Measurements from ENCODE around the gene OFD1. TPM values are rescaled to one million over a fixed set of nuclear protein-coding genes. Genes with fewer than 3 reads are reported as not detected.

The OFD1 gene
- polyA plus RNA-seq, 1 donor = 21.6 TPM

DNA sequence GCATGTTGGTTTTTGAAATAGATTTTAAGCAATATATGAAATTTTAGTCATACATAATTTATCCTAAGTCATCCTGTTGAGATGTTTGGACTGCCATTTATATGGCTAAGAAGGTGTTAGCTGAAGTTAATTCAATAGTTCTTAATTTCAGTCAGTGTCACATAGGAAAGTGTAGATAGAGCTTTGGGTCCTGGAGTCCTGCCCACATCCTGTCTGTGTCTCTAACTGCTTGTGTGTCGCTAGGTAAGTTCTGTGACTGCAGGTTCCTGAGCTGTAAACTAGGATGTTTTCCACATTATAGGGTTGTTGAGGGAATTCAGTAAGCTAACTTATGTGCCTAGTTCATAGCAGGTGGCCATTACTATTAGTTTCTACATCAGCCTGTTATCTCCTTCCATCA lies 20.7 kb downstream of the OFD1 start:
- no peak for DNase-seq

DNA sequence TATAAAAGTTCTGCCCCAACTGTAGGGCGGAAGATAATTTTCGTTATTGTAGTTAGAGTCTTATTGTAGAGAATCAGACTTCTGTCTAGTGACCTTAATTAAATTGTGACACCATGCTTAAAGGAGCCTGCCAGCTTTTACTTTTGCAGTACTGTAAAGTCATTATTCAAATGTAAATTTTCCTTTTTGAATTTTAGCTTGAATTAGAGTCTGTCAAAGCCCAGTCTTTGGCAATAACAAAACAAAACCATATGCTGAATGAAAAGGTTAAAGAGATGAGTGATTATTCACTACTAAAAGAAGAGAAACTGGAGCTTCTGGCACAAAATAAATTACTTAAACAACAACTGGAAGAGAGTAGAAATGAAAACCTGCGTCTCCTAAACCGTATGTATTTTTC lies 21.8 kb downstream of the OFD1 start:
- DNase-seq = no peak

- DNase-seq = no peak
Observed at GRCh38 chrX:13759152-13759718, 24.7 kb downstream of the OFD1 start.

DNA sequence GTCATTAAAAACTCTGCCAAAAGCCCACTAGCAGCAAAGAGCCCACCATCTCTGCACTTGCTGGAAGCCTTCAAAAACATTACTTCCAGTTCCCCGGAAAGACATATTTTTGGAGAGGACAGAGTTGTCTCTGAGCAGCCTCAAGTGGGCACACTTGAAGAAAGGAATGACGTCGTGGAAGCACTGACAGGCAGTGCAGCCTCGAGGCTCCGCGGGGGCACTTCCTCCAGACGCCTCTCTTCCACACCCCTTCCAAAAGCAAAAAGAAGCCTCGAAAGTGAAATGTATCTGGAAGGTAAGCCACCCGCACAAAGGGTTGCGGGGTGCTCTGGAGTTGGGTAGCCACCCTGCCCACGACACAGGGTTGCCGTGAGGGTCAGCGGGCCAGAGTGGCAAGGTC lies 25.9 kb downstream of the OFD1 start:
- no peak for DNase-seq

DNA sequence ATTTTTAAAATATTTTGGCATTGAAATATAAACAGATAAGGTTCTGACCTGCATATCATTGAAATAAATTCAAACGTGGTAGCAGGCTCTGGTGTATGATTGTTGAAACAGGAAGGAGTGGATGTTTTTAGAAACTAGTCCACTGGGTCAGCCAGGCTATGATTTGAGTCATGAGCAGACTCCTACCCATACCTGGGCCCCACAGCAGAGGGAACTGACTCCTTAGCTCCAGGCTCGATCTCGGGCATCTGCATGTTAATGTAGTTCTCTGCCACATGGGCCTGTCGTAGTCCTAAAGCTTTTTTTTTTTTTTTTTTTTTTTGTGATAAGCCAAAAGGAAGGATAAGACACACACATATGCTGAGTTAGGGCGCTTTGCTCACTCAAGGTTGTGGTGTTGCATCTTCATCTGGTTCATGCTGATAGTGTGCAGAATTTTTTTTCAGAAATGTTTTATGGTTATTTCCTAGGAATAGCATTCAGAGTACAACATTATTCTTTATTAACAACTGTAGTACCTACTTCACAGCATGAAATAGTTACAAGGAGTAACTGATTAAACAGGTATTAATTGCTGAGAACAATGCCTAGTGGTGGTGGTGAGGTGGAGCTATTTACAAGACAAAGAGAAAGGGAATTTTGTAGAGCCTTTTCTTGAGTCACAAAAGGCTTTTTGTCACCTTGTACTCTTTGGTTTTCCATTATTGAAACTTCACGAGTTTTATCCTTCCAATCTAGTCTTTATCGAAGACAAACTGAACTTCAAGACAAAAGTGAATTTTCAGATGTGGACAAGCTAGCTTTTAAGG lies 27.3 kb downstream of the OFD1 start:
- no peak for DNase-seq

GRCh38 chrX:13763489-13763888 lies 28.9 kb downstream of the OFD1 start:
- no peak for DNase-seq

DNA sequence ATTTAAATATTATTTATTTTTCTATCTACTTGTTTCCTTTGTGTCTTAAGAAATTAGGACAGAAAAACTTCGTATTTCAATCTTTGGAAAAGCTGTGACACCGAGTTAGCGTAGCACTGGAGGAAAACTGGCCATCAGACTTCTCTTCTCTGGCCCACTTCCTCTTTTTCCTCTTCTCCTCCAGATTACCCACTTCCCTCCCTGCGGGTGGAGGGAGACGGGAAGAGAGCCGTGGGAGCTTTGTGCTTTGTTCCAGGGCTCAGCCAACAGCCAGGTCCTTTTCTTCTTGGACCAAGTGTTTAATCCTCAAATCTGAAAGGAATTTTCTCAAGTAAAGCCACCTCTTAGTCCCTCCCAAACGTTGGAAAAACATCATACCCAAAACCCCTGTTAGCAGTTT lies 29.7 kb downstream of the OFD1 start:
- no peak for DNase-seq

- no peak for DNase-seq
Observed at GRCh38 chrX:13764765-13765164, 30.2 kb downstream of the OFD1 start.

- DNase-seq = no peak
Observed at GRCh38 chrX:13768939-13769338, 34.4 kb downstream of the OFD1 start.

DNA sequence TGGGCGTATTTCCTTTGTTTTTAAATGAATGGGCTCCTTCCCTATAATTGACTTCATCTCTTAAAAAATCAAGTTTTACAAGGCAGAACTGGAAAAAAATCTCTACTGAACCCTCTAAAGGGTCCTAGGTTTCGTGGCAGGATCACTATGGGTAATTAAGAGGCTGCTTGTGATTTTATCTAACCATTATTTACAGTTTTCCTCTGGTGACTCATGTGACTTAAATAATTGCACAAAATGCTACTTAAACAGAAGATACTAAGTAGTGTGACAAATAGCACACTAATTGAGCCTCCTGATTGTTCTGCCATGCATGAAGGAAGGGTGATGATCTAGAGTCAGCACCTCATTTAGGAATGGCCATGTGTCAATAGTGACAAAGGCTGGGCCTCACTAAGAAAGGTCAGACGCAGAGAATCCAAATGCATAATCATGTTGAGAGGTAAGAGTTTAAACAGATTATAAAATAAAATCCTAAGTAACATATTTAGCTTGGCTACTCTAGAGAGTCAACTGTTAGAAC lies 35.5 kb downstream of the OFD1 start:
- no peak for DNase-seq

- DNase-seq = no peak
Observed at GRCh38 chrX:13774696-13775095, 40.1 kb downstream of the OFD1 start.

DNA sequence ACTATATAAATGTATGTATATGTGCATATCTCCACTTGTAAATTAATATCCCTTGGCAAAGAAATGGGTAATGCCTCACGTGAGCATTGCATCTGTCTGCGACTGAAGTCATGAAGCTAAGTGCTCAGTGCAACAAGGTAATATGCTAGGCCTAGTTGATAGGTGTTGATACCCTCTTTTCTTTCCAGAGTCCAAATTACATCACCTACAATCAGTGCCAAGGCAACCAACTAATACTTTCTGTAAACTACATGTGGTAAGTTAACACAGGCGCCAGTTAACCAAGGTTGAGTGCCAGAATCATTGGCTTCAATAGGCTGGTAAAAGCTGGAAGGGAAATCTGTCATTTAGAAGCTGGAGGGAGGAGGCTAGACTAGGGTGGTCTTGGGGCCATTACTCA lies 41.3 kb downstream of the OFD1 start:
- no peak for DNase-seq

GRCh38 chrX:13776387-13776786 lies 41.8 kb downstream of the OFD1 start:
- no peak for DNase-seq

DNA sequence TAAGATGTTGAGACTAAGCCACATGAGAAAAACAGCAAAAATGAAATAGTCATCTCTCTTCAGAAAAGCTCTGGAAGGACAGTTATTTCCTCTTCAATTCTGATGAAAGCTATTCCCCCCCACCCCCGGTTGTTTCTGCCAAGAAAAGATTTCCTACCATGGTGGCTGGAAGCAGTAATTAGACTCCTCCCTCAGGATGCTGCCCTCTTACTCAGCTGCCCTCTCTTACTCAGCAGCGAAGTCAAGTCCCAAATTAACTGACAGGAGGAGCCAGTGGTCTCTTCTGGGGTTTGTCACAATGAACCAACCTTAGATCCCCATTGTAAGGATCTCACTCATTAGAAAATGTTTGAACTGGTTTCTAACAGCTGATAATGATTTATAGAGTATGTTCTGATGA lies 44.4 kb downstream of the OFD1 start:
- no peak for DNase-seq

DNA sequence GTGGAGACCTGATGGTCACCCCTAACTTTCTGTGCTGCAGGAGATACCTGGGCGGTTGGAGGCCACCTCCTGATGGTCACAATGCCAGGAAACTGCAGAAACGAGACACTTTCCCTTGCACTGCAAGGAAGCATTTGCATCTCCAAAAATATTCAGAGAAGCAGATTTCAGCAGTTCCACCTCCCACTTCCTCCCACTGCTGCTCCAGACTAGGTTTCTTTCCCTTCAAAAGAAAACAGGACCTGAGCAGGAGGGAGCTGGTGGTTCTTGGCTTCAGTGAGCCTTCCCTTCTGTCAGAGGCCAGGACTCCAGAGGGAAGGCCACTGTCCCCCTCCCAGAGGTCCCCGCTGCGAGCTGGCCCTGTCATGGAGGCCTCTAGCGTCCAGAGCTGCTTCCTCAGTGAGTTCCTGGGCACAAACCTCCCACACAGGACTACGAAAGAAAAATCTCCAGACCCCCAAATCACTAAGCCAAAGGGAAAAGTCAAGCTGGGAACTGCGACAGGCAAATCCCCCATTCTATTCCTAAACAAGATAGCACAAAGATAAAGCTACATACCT lies 46.4 kb downstream of the OFD1 start:
- no peak for DNase-seq

GRCh38 chrX:13786048-13786447 lies 51.5 kb downstream of the OFD1 start:
- DNase-seq = no peak

- DNase-seq = no peak
Observed at GRCh38 chrX:13790206-13791131, 55.9 kb downstream of the OFD1 start.

DNA sequence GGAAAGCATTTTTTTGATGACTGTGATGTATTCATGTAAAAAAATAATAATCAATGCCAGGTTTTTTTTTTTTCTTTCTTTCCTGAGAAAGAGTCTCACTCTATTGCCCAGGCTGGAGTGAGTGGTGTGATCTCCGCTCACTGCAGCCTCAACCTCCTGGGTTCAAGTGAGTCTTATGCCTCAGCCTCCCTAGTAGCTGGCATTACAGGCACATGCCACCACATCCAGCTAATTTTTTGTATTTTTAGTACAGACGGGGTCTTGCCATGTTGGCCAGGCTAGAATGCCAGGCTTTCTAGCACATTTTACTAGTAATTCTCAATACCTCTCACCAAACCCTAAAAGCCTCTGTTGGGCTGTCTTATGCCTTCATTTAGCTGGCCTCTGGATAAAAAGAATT lies 56.6 kb downstream of the OFD1 start:
- no peak for DNase-seq

DNA sequence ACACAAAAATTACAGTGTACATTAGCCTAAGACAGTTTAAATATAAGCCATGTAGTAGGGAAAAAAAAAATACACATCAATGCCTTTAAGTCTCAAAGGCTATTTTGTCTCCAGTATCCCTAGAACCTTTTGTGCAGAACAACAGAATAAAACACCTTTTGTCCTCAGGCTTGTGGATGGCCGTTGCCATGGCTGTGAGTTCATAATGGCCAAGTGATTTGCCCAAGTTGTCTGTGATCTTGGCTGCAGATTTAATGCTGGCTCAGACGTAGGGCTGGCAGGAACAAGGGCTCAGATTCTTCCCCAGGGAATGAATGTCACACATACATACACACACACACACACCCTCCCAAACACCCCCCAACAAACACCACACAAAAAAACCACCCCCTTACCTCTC lies 57.0 kb downstream of the OFD1 start:
- no peak for DNase-seq

DNA sequence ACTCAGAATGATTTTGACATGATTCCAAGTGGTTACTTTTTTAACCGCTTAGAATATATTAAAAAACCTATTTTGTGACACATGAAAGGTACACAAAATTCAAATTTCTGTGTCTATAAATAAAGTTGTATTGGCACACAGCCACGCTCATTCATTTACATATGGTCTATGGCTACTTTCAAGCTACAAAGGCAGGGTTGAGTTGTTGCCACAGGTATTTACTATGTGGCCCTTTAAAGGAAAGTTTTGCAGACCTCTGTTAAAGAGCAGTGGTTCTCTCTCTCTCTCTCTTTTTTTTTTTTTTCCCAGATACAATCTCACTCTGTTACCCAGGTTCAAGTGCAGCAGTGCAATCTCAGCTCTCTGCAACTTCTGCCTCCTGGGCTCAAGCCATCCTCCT lies 59.3 kb downstream of the OFD1 start:
- DNase-seq = no peak

- DNase-seq = no peak
Observed at GRCh38 chrX:13794417-13794816, 59.9 kb downstream of the OFD1 start.

DNA sequence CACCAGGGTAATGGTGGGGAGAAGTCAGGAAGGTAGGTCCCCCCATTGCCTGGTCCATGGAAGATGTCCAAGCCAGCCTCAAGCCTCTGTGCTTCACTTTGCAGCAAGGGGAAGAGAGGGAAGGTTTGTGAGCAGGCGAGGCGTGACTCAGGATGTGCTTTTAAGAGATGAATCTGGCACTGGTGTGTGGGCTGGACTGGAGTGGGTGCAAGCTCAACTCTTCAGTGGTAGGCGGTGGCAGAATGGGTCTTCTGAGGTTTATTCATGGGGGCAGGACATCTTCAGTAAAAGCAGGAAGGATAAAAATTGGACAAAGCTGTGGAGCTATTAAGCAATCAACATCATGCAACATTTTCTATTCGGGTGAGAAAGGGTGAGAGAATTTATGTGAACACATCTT lies 63.0 kb downstream of the OFD1 start:
- no peak for DNase-seq

- DNase-seq = no peak
Observed at GRCh38 chrX:13798184-13798583, 63.6 kb downstream of the OFD1 start.

Data from hindlimb muscle (tissue), 1 donor.